ENCODE results near the gene PITPNC1.
A peak's percentile ranks its signal among the peaks of the same experiment; 100 is the strongest.
"Not testable (repeated sequence)": the region's sequence is repeated elsewhere in the genome, so short reads cannot be mapped to it uniquely, and the experiment has no call there.

PITPNC1 gene

DNA sequence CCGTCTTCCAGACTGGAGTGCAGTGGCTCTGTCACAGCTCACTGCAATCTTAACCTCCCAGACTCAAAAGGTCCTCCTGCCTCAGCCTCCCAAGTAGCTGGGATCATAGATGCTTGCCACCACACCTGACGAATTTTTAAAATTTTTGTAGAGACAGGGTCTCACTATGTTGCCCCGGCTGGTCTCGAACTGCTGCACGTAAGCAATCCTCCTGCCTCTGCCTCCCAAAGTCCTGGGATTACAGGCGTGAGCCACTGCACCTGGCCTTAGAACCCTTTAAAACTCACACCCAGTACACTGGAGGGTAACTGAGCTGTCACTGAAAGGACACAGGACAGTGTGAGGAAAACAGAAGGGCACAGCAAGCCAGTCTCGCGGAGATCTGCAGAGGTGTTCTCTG is 243.0 kb downstream of the PITPNC1 start:
- no peak for TF ChIP-seq ZFX (IDR thresholded peaks at IDR 0.05; ENCODE audit: borderline replicate concordance)
- TF ChIP-seq, protein P1, sequence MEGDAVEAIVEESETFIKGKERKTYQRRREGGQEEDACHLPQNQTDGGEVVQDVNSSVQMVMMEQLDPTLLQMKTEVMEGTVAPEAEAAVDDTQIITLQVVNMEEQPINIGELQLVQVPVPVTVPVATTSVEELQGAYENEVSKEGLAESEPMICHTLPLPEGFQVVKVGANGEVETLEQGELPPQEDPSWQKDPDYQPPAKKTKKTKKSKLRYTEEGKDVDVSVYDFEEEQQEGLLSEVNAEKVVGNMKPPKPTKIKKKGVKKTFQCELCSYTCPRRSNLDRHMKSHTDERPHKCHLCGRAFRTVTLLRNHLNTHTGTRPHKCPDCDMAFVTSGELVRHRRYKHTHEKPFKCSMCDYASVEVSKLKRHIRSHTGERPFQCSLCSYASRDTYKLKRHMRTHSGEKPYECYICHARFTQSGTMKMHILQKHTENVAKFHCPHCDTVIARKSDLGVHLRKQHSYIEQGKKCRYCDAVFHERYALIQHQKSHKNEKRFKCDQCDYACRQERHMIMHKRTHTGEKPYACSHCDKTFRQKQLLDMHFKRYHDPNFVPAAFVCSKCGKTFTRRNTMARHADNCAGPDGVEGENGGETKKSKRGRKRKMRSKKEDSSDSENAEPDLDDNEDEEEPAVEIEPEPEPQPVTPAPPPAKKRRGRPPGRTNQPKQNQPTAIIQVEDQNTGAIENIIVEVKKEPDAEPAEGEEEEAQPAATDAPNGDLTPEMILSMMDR (IDR thresholded peaks at IDR 0.05): no peak
- H3K27ac ChIP-seq: no peak overlapping the region

DNA sequence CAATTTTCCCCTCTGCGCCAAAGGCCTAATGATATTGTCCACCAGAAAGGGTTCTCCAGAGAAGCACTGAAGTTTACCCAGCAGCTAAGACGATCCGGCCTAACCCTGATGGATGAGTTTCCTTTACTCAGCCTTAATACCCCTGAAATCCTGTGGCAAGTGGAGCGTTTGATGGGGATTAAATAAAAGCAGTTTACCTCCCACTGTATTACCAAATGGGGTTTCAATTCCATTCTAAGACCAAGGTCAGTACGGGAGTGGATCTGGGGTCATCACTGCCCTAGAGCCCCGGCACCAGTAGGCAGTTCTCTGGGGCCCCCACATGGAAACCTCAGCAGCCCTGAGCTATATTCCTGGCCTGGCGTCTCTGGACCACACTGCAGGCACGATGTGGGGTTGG is 243.6 kb downstream of the PITPNC1 start:
- no peak overlapping the region for H3K27ac ChIP-seq
- TF ChIP-seq ZFX (IDR thresholded peaks at IDR 0.05; ENCODE audit: borderline replicate concordance): no peak
- TF ChIP-seq, protein P1 (IDR thresholded peaks at IDR 0.05): no peak

DNA sequence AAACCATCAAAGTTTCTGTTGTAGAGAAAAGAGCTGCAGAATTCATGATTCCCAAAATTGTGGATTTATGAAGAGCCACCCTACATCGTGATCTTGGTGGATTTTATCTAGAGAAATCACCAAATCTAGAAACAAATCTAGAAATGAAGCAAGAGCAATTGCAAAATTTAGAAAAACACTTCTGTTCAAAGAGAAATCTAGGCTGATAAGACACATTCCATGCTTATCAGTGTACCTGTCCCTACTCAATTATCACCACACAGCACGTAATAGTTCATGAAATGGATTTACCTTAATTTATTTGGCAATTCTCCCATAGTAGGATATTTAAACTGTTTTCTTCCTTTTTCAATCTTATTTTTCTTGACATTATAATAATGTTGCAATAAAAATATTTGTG is 246.7 kb downstream of the PITPNC1 start:
- TF ChIP-seq ZFX (IDR thresholded peaks at IDR 0.05; ENCODE audit: borderline replicate concordance): no peak
- TF ChIP-seq, protein P1 (IDR thresholded peaks at IDR 0.05): no peak
- no peak overlapping the region for H3K27ac ChIP-seq

DNA sequence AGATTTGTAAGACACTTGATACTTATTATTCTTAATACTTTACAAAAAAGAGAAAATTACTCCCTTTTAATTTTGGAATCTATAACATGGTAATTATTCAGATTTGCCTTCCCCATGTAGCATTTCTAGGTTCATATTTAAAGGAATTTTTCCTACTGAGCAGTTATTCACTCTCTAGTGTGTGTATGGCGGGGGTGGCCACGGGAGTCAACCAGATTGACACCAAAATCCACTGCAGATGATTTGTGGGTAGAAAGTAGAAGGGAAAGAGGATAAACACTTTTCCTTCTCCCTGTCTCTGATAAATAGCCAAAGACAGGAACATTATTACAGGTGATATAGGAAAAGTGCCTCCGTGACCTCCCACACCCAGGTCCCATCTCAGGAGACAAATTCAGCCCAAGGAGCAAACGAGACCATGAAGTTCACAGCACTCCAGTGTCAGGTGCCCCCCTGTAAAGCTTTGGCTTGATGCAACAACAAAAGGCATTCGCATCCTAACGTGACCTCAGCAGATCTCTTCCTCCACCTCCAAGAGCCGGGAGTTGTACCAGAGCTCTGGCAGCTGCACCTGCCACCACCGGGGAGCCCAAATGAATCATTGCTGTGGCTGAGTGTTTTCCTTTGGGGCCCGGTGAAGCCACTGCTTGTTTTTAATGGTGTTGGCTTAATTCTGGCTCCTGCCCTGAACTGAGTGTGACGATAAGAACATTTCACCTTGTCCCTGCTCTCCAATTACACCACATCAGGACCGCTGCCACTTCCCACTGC is 248.0 kb downstream of the PITPNC1 start:
- no peak for TF ChIP-seq ZFX (IDR thresholded peaks at IDR 0.05; ENCODE audit: borderline replicate concordance)
- TF ChIP-seq, protein P1 (IDR thresholded peaks at IDR 0.05): no peak
- H3K27ac ChIP-seq: no peak overlapping the region

DNA sequence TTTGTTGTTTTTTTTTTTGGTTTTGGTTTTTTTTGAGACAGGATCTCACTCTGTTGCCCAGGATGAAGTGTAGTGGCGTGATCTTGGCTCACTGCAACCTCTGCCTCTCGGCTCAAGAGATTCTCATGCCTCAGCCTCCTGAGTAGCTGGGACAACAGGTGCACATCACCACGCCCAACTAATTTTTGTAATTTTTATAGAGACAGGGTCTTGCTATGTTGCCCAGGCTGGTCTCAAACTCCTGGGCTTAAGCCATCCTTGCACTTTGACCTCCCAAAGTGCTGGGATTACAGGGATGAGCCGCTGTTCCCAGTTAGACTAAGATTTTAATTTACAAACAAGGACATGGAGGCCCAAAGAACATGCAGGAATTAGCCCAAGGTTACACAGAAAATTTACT is 248.9 kb downstream of the PITPNC1 start:
- no peak overlapping the region for H3K27ac ChIP-seq
- no peak for TF ChIP-seq ZFX (IDR thresholded peaks at IDR 0.05; ENCODE audit: borderline replicate concordance)
- TF ChIP-seq, protein P1 (IDR thresholded peaks at IDR 0.05): no peak

DNA sequence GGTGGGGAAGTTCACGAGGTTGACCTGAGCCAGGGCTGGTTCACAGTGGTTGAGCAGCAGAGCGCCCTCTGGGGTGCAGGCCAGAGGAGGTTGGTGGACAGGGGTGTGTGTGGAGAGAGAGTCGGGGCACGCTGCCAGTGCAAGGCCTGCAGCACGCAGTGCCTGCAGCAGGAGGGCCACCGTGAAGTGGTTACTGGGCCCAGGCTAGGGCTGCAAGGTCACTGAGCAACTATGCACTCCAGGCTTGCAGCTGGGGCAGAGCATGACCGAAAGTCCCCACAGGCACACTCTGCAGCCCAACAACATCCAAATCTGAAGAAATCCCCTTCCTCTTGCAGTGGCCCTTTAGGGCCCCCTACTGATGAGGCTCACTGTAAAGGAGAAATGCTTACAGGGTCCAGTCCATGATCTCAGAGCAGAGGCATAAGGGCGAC is 251.5 kb downstream of the PITPNC1 start:
- no peak overlapping the region for H3K27ac ChIP-seq
- TF ChIP-seq, protein P1 (IDR thresholded peaks at IDR 0.05): no peak
- TF ChIP-seq ZFX (IDR thresholded peaks at IDR 0.05; ENCODE audit: borderline replicate concordance): no peak

DNA sequence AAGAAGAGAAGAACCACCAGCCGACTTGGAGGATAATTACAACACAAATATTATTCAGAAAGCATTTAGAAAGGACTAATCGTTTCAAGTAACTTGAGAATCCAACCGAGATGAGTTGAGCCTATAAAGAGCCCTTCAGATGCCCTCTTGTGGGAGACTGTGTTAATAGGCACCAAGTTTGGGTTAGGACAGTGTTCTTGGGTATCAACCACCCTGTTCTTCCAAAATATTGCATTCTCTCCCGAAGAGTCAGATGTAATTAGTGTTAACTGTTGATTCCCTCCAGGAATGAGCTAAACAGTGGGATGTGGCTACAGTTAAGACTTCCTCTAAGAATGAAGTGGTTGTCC is 252.9 kb downstream of the PITPNC1 start:
- TF ChIP-seq, protein P1 (IDR thresholded peaks at IDR 0.05): peak; percentile 29
- TF ChIP-seq ZFX (IDR thresholded peaks at IDR 0.05; ENCODE audit: borderline replicate concordance): no peak
- no peak overlapping the region for H3K27ac ChIP-seq

DNA sequence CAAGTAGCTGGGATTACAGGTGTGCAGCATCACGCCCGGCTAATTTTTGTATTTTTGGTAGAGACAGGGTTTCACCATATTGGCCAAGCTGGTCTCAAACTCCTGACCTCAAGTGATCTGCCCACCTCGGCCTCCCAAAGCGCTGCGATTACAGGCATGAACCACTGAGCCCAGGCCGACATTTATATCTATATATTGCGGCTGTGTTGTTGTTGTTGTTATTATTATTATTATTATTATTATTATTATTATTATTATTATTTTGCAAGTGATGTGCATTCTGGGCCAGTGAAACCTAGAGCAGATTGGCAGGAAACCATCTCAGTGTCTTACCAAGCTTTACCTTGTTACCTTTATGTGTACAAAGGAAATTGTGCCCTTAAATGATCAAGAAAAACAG is 253.8 kb downstream of the PITPNC1 start:
- H3K27ac ChIP-seq: not testable (repeated sequence)
